Fibroblast of skin of left biceps (primary cell): Measurements from ENCODE around the gene GRIK1.

Source experiments
- DNase-seq, 2 experiments: peaks; one replicate each; pipeline ENCODE4 v3.0.0-alpha.2; 2013; ENCODE audit warnings: low read depth in 2 of 2

Gene GRIK1

GRCh38 chr21:29643289-29643688 lies 296.5 kb downstream of the GRIK1 start:
- no peak for DNase-seq

DNA sequence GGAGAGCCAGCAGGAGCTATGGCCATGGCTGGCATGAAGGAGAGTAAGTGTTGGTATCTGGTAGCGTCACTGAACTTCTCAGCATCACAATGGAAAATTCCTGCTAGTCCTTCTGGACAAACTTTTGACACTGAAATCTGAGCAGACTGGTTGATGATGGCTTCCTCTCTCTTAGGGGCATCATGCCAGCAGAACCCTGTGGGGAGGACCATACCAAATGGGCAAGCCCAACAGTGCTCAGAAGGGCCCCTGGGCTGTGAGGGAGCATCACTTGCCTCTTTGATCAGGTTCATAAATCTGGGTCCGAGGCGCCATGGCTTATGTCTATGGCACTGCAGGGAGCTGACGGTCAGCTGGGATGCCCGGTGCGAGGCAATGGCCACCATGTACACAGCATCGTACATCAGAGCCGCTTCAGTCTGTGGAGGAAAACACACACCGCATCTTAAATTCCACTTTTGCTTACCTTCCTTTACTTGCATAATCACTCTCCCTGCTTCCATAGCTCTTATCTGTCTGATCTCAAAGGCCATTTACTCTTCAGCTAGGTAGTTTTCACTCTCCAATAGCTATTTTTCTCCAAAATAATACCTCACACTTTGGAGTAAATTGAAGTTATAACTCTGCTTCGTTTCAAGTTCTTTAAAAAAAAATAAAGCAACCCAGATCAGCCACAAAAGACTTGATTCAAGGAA lies 297.1 kb downstream of the GRIK1 start:
- DNase-seq: no peak

DNA sequence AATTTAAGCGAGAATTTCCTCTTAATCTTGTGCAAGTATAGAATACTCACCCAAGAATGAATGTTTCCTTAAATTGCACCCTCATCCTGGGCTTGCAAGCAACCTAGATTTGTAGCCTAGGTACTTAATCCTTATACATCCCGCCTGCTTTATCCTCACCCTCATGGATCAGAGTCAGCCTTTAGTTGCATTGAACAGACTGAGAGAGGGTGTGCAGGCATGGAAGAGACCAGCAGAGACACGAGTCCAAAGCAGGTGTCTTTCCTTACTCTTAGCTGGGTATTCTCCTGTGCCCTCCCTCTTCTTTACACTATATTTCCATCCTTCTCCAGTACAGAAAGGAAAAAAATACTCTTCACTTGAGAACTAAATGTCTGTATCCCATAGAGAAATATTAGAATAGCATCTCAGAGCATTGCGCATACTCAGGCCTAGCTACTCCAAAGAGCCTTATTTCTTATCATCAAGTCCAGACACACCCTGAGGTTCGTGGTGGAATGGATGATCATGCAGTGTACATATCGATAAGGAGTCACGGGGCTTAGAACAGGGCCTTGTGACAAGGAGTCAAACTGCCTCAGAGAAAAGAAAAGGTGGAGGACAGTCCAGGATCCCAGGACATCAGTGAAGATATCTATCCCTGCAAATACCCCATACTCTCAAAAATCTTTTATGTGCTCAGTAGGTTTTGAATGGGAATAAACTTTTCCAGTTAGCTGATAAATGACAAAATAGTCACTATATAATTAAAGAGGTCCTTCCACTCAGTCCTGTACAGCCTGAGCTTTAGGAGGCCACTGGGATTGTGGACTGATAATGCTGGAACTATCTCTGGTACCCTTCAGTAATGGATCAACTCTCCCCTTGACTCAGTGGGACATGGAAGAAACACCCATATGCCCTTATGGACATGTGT lies 297.9 kb downstream of the GRIK1 start:
- DNase-seq: no peak

GRCh38 chr21:29641001-29641634 lies 298.7 kb downstream of the GRIK1 start:
- DNase-seq: no peak

DNA sequence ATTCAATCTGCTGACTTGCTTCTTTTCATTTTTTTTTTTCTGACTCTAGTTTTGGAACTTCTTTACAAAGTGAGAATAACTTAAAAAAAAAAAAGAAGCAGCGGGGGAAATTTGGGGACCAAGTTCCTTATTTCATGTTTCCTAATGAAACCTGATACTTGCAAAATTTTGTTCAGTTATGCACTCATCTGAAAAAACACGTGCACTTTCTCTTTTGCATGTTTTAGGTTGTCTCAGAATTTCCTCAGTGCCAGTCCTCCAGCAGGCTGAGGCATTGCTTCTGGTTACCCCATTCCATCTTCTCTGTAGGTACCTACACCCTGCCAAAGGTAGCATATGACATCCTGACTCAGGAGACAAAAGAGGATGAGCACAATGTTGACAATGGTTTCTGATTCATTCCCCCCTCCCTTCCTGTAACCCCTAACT lies 299.7 kb downstream of the GRIK1 start:
- no peak for DNase-seq

DNA sequence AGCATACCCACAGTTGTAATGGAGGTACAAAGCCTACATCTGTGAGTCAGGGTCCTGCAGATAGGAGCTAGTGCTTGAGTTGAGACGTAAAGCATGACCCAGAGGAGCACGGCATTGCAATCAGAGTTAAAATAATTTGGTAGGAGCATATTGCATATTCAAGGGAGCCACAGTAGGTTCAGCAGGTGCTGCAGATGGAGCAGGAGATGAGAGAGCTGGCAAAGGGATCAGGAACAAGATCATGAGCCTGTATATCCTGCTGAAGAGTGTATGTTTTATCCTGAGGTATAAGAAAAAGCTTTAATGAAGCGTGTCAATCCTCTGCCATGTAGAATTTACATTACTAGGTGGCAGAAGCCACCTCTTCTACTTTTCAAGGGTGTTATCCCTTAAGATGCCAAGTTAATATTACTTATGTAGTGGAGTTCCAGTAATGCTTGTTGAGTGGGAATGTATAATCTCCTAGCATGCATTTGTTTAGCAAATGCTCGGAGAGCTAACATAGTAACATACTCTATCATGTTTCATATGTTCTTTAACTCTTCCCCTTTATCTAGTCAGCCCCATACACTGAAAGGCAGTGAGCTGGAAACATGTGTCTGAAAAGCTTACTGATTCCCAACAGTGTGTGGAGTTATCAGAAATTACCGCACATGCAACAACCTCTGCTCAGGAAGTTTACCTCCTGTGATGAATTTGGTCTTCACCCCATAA lies 300.3 kb downstream of the GRIK1 start:
- DNase-seq: no peak

DNA sequence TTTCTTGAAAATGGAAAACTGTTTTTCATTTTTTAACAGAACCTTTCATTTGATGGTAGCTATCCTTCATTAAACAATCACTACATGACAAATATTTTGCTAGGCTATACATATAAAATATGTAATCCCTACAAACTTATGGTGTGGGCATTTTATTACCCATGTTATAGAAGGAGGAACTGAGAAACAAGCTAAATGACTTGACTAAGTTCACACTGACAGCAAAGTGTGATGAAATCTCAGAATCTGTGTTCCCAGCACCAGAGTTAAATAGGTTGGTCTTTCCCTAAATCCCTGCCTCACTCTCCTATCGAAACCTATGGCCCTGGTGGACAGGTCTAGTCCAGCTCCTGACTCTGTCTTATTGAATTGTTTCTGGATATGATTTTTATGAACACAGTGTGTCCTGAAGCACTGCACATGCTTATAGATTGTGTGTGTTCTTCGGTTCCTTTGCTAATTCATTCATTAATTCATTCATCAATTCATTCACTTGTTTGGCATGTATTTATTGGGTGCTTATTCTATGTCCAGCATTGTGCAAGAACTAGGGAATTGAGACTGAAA lies 301.0 kb downstream of the GRIK1 start:
- DNase-seq: no peak

DNA sequence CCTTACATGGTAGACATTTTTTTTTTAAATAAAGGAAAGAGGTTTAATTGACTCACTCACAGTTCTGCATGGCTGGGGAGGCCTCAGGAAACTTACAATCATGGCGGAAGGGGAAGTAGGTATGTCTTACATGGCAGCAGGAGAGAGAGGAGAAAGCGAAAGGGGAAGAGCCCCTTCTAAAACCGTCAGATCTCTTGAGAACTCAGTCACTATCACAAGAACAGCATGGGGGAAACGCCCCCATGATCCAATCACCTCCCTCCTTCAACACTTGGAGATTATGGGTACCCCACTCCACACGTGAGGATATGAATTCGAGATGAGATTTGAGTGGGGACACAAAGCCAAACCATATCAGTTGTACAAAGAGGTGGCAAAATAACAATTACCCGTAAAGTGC lies 301.7 kb downstream of the GRIK1 start:
- no peak for DNase-seq

GRCh38 chr21:29637553-29637952 lies 302.2 kb downstream of the GRIK1 start:
- no peak for DNase-seq

DNA sequence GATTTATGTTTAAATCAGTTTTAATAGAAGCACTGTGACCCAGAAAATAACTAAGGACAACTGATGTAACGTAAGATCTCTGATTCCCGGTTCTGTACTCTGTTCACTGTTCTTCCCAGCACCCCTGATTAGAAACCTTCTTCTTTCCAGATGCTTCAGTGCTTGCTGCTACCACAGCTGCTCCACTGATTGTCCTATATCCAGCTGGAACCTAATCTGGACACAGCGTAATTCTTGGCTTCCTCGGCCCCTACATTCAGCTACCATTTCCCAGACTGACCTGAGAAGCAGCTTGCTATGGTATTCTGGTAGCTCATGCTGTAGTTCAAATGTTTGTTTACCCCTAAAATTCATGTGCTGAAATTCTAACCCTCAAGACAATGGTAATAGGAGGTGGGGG lies 302.7 kb downstream of the GRIK1 start:
- no peak for DNase-seq

- DNase-seq: no peak
These were observed 305.4 kb downstream of the GRIK1 start for GRCh38 chr21:29634418-29634817.

DNA sequence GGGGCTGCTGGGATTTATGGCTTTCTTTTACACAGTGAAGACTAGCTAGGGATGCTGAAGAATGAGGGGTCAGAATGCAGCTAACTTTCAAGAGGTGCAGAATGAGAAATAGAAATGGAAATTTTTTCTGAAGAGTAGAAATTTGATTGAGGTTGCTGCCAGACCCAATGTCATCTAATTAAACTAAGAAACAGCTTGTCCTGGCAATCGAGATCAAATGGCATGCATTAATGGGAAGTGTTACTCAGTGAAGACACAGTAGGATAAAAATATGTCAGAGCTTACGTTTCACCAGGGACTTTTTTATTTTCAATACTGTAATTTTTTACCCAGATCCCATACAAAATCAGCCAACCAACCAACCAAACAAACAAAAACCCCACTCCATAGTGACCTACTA lies 306.0 kb downstream of the GRIK1 start:
- no peak for DNase-seq

- no peak for DNase-seq
These were observed 309.4 kb downstream of the GRIK1 start for GRCh38 chr21:29630441-29630840.

- DNase-seq: no peak
These were observed 311.9 kb downstream of the GRIK1 start for GRCh38 chr21:29627905-29628304.

GRCh38 chr21:29626801-29627470 lies 312.9 kb downstream of the GRIK1 start:
- peak; percentile 47 to 64 for DNase-seq

GRCh38 chr21:29625990-29626389 lies 313.8 kb downstream of the GRIK1 start:
- DNase-seq: no peak

DNA sequence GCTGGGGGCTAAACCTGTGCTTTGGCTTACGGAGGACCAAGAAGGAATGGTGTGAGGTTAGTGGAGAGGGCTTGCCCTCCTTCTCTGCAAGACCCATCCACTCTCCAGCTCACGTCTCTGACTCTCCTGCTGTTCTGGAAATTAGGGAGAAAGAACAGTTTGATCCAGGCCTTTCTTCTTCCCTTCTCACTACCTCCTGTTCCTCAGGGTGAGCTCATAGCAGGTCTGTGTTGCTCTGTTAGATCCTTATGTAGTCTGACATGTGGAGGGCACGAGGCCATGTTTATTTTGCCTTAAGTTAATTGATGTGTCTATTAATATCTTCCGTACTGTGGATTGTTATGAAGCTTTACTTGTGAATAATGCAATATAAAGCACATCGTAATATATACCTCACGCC lies 315.0 kb downstream of the GRIK1 start:
- no peak for DNase-seq

DNA sequence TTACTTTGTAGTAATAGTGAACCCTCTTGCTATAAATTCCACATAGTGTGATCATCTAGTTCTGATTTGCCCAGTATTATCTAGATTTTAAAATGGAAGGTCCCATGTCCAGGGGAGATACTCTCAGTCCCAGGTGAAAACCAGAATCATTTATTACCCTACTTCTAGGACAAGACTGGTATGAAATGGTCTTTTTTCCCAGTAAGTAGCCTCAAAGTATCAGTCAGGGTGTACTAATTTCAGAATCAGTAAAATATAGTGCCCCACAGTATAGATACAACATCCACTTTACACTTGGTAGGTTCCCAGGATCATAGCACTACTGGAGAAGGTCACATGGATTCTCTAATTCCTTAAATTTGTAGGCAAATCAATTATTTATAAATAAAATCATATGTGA lies 318.3 kb downstream of the GRIK1 start:
- no peak for DNase-seq

- no peak for DNase-seq
These were observed 323.5 kb downstream of the GRIK1 start for GRCh38 chr21:29616209-29616751.

DNA sequence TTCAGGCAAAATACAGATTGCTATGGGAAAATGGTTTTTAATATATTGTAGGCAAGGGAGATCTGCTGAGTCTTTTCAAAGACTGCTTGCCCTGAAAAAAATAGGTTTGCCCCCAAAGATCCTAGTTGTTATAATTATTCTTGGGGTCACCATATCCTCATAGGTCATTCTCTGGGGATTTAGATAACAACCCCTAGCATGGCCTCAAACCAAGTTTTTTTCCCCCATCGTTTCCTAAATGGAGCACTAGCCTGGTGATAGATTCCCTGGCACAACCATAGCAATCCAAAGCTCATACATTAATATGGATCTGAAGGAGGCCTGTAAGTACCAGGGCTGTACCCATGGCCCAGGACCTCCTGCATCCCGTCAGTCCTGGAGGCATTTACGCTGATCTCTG lies 325.9 kb downstream of the GRIK1 start:
- no peak for DNase-seq

DNA sequence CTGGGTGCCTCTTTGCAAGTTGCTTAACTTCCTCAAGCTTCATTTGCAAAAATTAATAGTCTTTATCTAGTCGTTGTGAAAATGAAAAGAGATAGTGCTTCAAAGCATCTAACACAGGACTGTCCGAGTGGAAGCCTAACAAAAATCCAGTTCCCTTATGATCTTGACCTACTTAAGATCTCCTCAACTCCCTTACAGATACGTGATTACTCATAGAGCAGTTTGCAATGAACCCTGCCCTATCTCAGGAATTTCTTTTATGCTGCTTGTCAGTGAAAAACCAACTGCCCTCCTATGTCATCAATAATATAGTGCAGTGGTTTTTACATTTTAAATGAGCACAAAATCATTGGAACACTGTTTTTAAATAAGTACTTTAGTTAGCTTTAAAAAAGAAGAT lies 326.8 kb downstream of the GRIK1 start:
- no peak for DNase-seq
